Measurements from ENCODE around the gene ZMAT5. TPM values are rescaled to one million over a fixed set of nuclear protein-coding genes. Genes with fewer than 3 reads are reported as not detected.

The ZMAT5 gene
- total and polyA plus RNA-seq, 3 experiments from 2014 or later = 24.7 to 46.9 (median 25.2) TPM

GRCh38 chr22:29719899-29720645, 46.7 kb downstream of the ZMAT5 start, which contains the start of gene CABP7:
Gene CABP7 (plus strand): TSS chr22:29720003. CDS start chr22:29720425, 422 bp downstream.
- H3K4me3 Mint-ChIP-seq = peak within 1 kb of the TSS in 2 of 7 donors; percentile 49 to 74
- peaks cover 0 to 13% (median 5%) of the 10 kb centered on the region in 3 donors for H3K4me1 Mint-ChIP-seq
- peaks cover 38 to 47% of the 10 kb centered on the region in 2 donors for H3K27me3 Mint-ChIP-seq
- Histone ChIP-seq H3K4me1 (ENCODE audit: insufficient read depth, low read length) (no peaks in the 10 kb centered on the region), H3K27me3 (ENCODE audit: insufficient read depth, low read length, poor library complexity, severe bottlenecking) (peaks cover 7% of the 10 kb centered on the region), H3K27ac (ENCODE audit: low read depth, low read length) (no peak within 1 kb of the TSS), H3K4me3 (ENCODE audit: low read length) (no peak within 1 kb of the TSS), H3K36me3 (ENCODE audit: insufficient read depth, low read length) (no peaks in the 10 kb centered on the region), H3K9me3 (ENCODE audit: low read length) (no peaks in the 10 kb centered on the region)
- peaks cover 0 to 1% (median 0%) of the 10 kb centered on the region in 5 donors for H3K9me3 Mint-ChIP-seq
- H3K36me3 Mint-ChIP-seq = no peaks in the 10 kb centered on the region
- CTCF ChIA-PET = no interaction called here
- POLR2A ChIA-PET = interaction anchor here (0.7 kb wide), 1 partner anchor 53 kb away, joined by 3 read pairs; no protein-coding TSS in a partner anchor
- DNase-seq = no peak
- H3K27ac Mint-ChIP-seq = no peak within 1 kb of the TSS

- DNase-seq = no peak
- H3K4me1 ChIP-seq (ENCODE audit: insufficient read depth, low read length) = no peaks in the 10 kb centered on the region
- POLR2A ChIA-PET = interaction anchor here (0.7 kb wide), 1 partner anchor 54 kb away, joined by 3 read pairs; no protein-coding TSS in a partner anchor
- H3K27ac ChIP-seq (ENCODE audit: low read depth, low read length) = no peak overlapping the region
- Mint-ChIP-seq H3K27me3 (peaks cover 38 to 53% of the 10 kb centered on the region in 2 donors), H3K27ac (no peak overlapping the region), H3K4me3 (peak overlapping the region in 4 of 7 donors; percentile 24 to 74 (median 46)), H3K9me3 (peaks cover 0 to 1% (median 0%) of the 10 kb centered on the region in 5 donors), H3K4me1 (peaks cover 0 to 13% (median 5%) of the 10 kb centered on the region in 3 donors), H3K36me3 (no peaks in the 10 kb centered on the region)
- no peak overlapping the region for H3K4me3 ChIP-seq (ENCODE audit: low read length)
- H3K36me3 ChIP-seq (ENCODE audit: insufficient read depth, low read length) = no peaks in the 10 kb centered on the region
- no peaks in the 10 kb centered on the region for H3K9me3 ChIP-seq (ENCODE audit: low read length)
- CTCF ChIA-PET = no interaction called here
- H3K27me3 ChIP-seq (ENCODE audit: insufficient read depth, low read length, poor library complexity, severe bottlenecking) = peaks cover 7% of the 10 kb centered on the region
These were observed 47.6 kb downstream of the ZMAT5 start for GRCh38 chr22:29718949-29719898.

- Histone ChIP-seq H3K36me3 (ENCODE audit: insufficient read depth, low read length) (no peaks in the 10 kb centered on the region), H3K27me3 (ENCODE audit: insufficient read depth, low read length, poor library complexity, severe bottlenecking) (peaks cover 7% of the 10 kb centered on the region), H3K9me3 (ENCODE audit: low read length) (no peaks in the 10 kb centered on the region), H3K4me1 (ENCODE audit: insufficient read depth, low read length) (no peaks in the 10 kb centered on the region), H3K27ac (ENCODE audit: low read depth, low read length) (no peak overlapping the region), H3K4me3 (ENCODE audit: low read length) (no peak overlapping the region)
- Mint-ChIP-seq H3K27ac (peak overlapping the region in 1 of 8 donors; percentile 68), H3K27me3 (peaks cover 40 to 61% of the 10 kb centered on the region in 2 donors), H3K9me3 (peaks cover 0 to 1% (median 0%) of the 10 kb centered on the region in 5 donors), H3K36me3 (no peaks in the 10 kb centered on the region), H3K4me1 (peaks cover 0 to 13% (median 5%) of the 10 kb centered on the region in 3 donors), H3K4me3 (no peak overlapping the region)
- DNase-seq = no peak
- ChIA-PET CTCF (no interaction called here), POLR2A (no interaction called here)
These were observed 49.0 kb downstream of the ZMAT5 start for GRCh38 chr22:29717789-29718188.

DNA sequence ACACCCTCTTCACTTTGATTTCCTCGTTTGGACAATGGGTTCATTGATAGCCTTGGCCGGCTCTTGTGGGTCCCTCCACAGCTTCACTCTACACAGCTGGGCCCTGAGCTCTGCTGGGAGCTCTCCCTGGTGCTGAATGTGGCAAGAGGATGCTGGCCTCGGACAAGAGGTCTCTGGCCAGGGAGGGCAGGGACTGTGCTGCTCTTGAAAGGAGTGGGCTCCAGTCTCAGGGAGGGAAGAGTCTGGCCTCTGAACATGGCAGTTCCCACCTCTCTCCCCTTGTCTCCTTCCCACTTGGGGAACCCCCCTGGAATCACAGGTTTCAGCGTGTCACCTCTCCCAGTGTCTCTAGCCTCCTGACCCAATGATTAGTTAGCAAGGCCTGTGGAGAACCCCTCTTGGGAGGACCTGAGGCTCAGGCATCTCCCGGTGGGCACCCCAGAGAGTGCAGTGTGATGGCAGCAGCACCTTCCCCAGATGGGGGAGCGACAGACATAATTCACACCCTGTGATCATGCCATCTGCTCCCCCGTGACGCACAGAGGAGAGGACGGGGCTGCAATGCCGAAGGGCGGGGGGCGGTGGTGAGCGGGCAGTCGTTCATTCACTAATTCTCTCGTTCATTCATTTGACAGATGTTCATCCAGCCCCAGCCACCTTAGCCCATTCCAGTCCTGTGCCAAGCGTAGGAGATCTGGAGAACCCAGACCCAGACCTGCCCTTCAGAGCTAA, 49.8 kb downstream of the ZMAT5 start:
- no peak overlapping the region for H3K27ac ChIP-seq (ENCODE audit: low read depth, low read length)
- Mint-ChIP-seq H3K4me3 (no peak overlapping the region), H3K27ac (no peak overlapping the region), H3K9me3 (peaks cover 0 to 1% (median 0%) of the 10 kb centered on the region in 5 donors), H3K27me3 (peaks cover 43 to 61% of the 10 kb centered on the region in 2 donors), H3K36me3 (no peaks in the 10 kb centered on the region), H3K4me1 (peaks cover 0 to 13% (median 5%) of the 10 kb centered on the region in 3 donors)
- H3K36me3 ChIP-seq (ENCODE audit: insufficient read depth, low read length) = no peaks in the 10 kb centered on the region
- ChIA-PET CTCF (no interaction called here), POLR2A (no interaction called here)
- H3K4me3 ChIP-seq (ENCODE audit: low read length) = no peak overlapping the region
- H3K9me3 ChIP-seq (ENCODE audit: low read length) = no peaks in the 10 kb centered on the region
- DNase-seq = no peak
- H3K4me1 ChIP-seq (ENCODE audit: insufficient read depth, low read length) = no peaks in the 10 kb centered on the region
- H3K27me3 ChIP-seq (ENCODE audit: insufficient read depth, low read length, poor library complexity, severe bottlenecking) = peaks cover 7% of the 10 kb centered on the region

DNA sequence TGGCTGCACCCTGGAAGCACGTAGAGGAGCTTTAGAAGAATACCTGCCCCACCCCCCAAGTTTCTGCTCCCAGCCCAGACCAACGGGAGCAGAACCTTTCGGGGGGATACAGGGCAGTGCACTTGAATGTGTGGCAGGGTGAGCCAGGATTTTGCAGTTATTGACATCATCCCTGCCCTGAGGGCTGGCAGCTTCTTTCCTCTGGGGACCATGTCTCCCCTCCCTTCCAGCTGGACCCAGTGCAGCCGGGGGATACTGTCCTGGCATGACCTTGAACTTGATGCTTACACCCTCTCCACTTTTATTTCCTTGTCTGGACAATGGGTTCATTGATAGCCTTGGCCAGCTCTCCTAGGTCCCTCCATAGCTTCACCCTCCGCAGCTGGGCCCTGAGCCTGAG, 51.1 kb downstream of the ZMAT5 start:
- Histone ChIP-seq H3K27ac (ENCODE audit: low read depth, low read length) (no peak overlapping the region), H3K4me3 (ENCODE audit: low read length) (no peak overlapping the region), H3K36me3 (ENCODE audit: insufficient read depth, low read length) (no peaks in the 10 kb centered on the region), H3K9me3 (ENCODE audit: low read length) (no peaks in the 10 kb centered on the region), H3K4me1 (ENCODE audit: insufficient read depth, low read length) (no peaks in the 10 kb centered on the region), H3K27me3 (ENCODE audit: insufficient read depth, low read length, poor library complexity, severe bottlenecking) (peaks cover 7% of the 10 kb centered on the region)
- no peak overlapping the region for H3K4me3 Mint-ChIP-seq
- H3K9me3 Mint-ChIP-seq = peaks cover 0 to 1% (median 0%) of the 10 kb centered on the region in 5 donors
- peak overlapping the region in 1 of 8 donors; percentile 93 for H3K27ac Mint-ChIP-seq
- H3K27me3 Mint-ChIP-seq = peaks cover 41 to 57% of the 10 kb centered on the region in 2 donors
- ChIA-PET POLR2A (no interaction called here), CTCF (interaction anchor here (1.0 kb wide), 1 partner anchor 14 kb away, joined by 3 read pairs; no protein-coding TSS in a partner anchor)
- no peaks in the 10 kb centered on the region for H3K36me3 Mint-ChIP-seq
- peaks cover 0 to 13% (median 5%) of the 10 kb centered on the region in 3 donors for H3K4me1 Mint-ChIP-seq
- DNase-seq = no peak

GRCh38 chr22:29715240-29715639, 51.6 kb downstream of the ZMAT5 start:
- Mint-ChIP-seq H3K27ac (no peak overlapping the region), H3K36me3 (no peaks in the 10 kb centered on the region), H3K27me3 (peaks cover 41 to 57% of the 10 kb centered on the region in 2 donors), H3K9me3 (peaks cover 0 to 1% (median 0%) of the 10 kb centered on the region in 5 donors), H3K4me1 (peaks cover 0 to 13% (median 5%) of the 10 kb centered on the region in 3 donors), H3K4me3 (no peak overlapping the region)
- H3K4me1 ChIP-seq (ENCODE audit: insufficient read depth, low read length) = no peaks in the 10 kb centered on the region
- no peaks in the 10 kb centered on the region for H3K36me3 ChIP-seq (ENCODE audit: insufficient read depth, low read length)
- H3K27me3 ChIP-seq (ENCODE audit: insufficient read depth, low read length, poor library complexity, severe bottlenecking) = peaks cover 7% of the 10 kb centered on the region
- no peak overlapping the region for H3K27ac ChIP-seq (ENCODE audit: low read depth, low read length)
- ChIA-PET POLR2A (no interaction called here), CTCF (interaction anchor here (1.0 kb wide), 1 partner anchor 14 kb away, joined by 3 read pairs; no protein-coding TSS in a partner anchor)
- no peak overlapping the region for H3K4me3 ChIP-seq (ENCODE audit: low read length)
- H3K9me3 ChIP-seq (ENCODE audit: low read length) = no peaks in the 10 kb centered on the region
- no peak for DNase-seq

DNA sequence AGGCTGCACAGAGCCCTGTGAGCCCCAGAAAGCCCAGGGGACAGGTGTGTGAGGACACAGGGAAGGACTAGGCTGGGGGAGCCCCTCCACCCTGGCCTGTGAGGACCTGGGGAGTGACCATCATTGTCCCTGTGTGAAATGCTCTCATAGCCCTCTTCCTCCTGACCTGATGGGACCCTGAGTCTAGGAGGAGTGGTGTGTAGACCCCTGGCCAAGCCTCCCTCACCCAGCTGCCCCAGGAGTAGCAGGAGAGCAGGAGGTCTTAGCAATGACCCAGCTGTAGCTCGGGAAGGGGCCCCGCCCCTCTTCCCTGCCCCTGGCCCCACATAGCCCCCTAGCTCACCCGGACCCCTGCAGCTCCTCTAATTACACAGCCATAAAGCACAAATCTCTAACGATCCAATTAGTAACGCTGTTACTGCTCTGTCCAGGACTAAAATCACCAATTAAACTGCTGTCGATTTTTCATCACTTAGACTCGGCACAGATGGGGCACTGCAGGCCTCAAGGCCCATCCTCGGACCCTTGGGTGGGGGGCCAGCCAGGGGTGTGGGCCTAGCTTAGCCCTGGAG, 53.6 kb downstream of the ZMAT5 start:
- Histone ChIP-seq H3K4me1 (ENCODE audit: insufficient read depth, low read length) (no peaks in the 10 kb centered on the region), H3K27ac (ENCODE audit: low read depth, low read length) (no peak overlapping the region), H3K4me3 (ENCODE audit: low read length) (no peak overlapping the region), H3K9me3 (ENCODE audit: low read length) (no peaks in the 10 kb centered on the region), H3K36me3 (ENCODE audit: insufficient read depth, low read length) (no peaks in the 10 kb centered on the region), H3K27me3 (ENCODE audit: insufficient read depth, low read length, poor library complexity, severe bottlenecking) (peaks cover 2% of the 10 kb centered on the region)
- H3K27me3 Mint-ChIP-seq = peaks cover 32 to 46% of the 10 kb centered on the region in 2 donors
- H3K4me3 Mint-ChIP-seq = no peak overlapping the region
- DNase-seq = no peak
- H3K4me1 Mint-ChIP-seq = peaks cover 0 to under 1% (median under 1%) of the 10 kb centered on the region in 3 donors
- ChIA-PET CTCF (interaction anchor here (1.0 kb wide), 1 partner anchor 77 kb away, joined by 3 read pairs; no protein-coding TSS in a partner anchor), POLR2A (interaction anchor here (0.5 kb wide), 1 partner anchor 9 kb away, joined by 3 read pairs; no protein-coding TSS in a partner anchor)
- H3K9me3 Mint-ChIP-seq = no peaks in the 10 kb centered on the region
- no peak overlapping the region for H3K27ac Mint-ChIP-seq
- H3K36me3 Mint-ChIP-seq = no peaks in the 10 kb centered on the region
